ENCODE results near the gene CENPP. TPM values are rescaled to one million over a fixed set of nuclear protein-coding genes. Genes with fewer than 3 reads are reported as not detected.

CENPP gene
- total RNA-seq, 2 donors from 2014 or later: 1.1 to 1.2 TPM

GRCh38 chr9:92369075-92369474, 43.3 kb downstream of the CENPP start:
- Histone ChIP-seq H3K27ac (no peak overlapping the region), H3K4me1 (no peaks in the 10 kb centered on the region), H3K9me3 (peaks cover 0 to 20% of the 10 kb centered on the region in 2 donors), H3K27me3 (no peaks in the 10 kb centered on the region), H3K4me3 (no peak overlapping the region), H3K36me3 (no peaks in the 10 kb centered on the region)
- TF ChIP-seq CTCF (IDR thresholded peaks at IDR 0.05): no peak
- no peak for DNase-seq (ENCODE audit: low spot score)

- H3K4me1 ChIP-seq: no peaks in the 10 kb centered on the region
- no peaks in the 10 kb centered on the region for H3K36me3 ChIP-seq
- DNase-seq (ENCODE audit: low spot score): no peak
- no peaks in the 10 kb centered on the region for H3K27me3 ChIP-seq
- TF ChIP-seq CTCF (IDR thresholded peaks at IDR 0.05): no peak
- no peak overlapping the region for H3K4me3 ChIP-seq
- no peak overlapping the region for H3K27ac ChIP-seq
- peaks cover 5 to 28% of the 10 kb centered on the region in 2 donors for H3K9me3 ChIP-seq
These were observed 47.4 kb downstream of the CENPP start for GRCh38 chr9:92373167-92373566.

GRCh38 chr9:92377876-92378275, 52.1 kb downstream of the CENPP start:
- H3K27me3 ChIP-seq: no peaks in the 10 kb centered on the region
- peaks cover 5 to 20% of the 10 kb centered on the region in 2 donors for H3K9me3 ChIP-seq
- TF ChIP-seq CTCF (IDR thresholded peaks at IDR 0.05): no peak
- no peak overlapping the region for H3K27ac ChIP-seq
- no peaks in the 10 kb centered on the region for H3K4me1 ChIP-seq
- H3K4me3 ChIP-seq: no peak overlapping the region
- no peaks in the 10 kb centered on the region for H3K36me3 ChIP-seq
- no peak for DNase-seq (ENCODE audit: low spot score)

GRCh38 chr9:92378865-92379560, 53.3 kb downstream of the CENPP start:
- H3K27me3 ChIP-seq: no peaks in the 10 kb centered on the region
- no peak overlapping the region for H3K4me3 ChIP-seq
- no peak for TF ChIP-seq CTCF (IDR thresholded peaks at IDR 0.05)
- H3K27ac ChIP-seq: no peak overlapping the region
- DNase-seq (ENCODE audit: low spot score): no peak
- H3K9me3 ChIP-seq: peaks cover 5 to 8% of the 10 kb centered on the region in 2 donors
- H3K4me1 ChIP-seq: no peaks in the 10 kb centered on the region
- H3K36me3 ChIP-seq: no peaks in the 10 kb centered on the region

GRCh38 chr9:92380603-92381002, 54.9 kb downstream of the CENPP start:
- no peaks in the 10 kb centered on the region for H3K27me3 ChIP-seq
- H3K27ac ChIP-seq: no peak overlapping the region
- peaks cover 0 to 4% of the 10 kb centered on the region in 2 donors for H3K9me3 ChIP-seq
- no peaks in the 10 kb centered on the region for H3K4me1 ChIP-seq
- no peaks in the 10 kb centered on the region for H3K36me3 ChIP-seq
- no peak for DNase-seq (ENCODE audit: low spot score)
- no peak overlapping the region for H3K4me3 ChIP-seq
- no peak for TF ChIP-seq CTCF (IDR thresholded peaks at IDR 0.05)

GRCh38 chr9:92381775-92382174, 56.0 kb downstream of the CENPP start:
- H3K27me3 ChIP-seq: no peaks in the 10 kb centered on the region
- H3K4me3 ChIP-seq: no peak overlapping the region
- TF ChIP-seq CTCF (IDR thresholded peaks at IDR 0.05): no peak
- H3K36me3 ChIP-seq: no peaks in the 10 kb centered on the region
- DNase-seq (ENCODE audit: low spot score): no peak
- H3K4me1 ChIP-seq: no peaks in the 10 kb centered on the region
- no peak overlapping the region for H3K27ac ChIP-seq
- no peaks in the 10 kb centered on the region for H3K9me3 ChIP-seq

Measured in right atrium auricular region (tissue), 2 donors.